Peyer's patch (tissue), 4 donors: ENCODE measurements around the gene PPP1R7.

ENCODE experiments used
- POLR2A ChIP-seq, 2 donors: fragments of 450-650 bp; IDR thresholded peaks; one replicate each; pipeline ENCODE4 v1.5.1; 2017; ENCODE audit warnings: antibody characterized with exemption in 2 of 2, mild to moderate bottlenecking in 2 of 2, moderate library complexity in 2 of 2
- TF ChIP-seq, protein P1 (sequence below), 6 experiments: fragments of 450-650 bp in 4 of 6; fragments of 200-600 bp in 2 of 6; sonication (generic) in 1 of 6; IDR thresholded peaks; one replicate each; pipeline ENCODE4 v1.5.1; 2017 to 2019; ENCODE audit warnings: antibody characterized with exemption in 6 of 6, mild to moderate bottlenecking in 3 of 6, moderate library complexity in 1 of 6

- TF ChIP-seq, protein P1, sequence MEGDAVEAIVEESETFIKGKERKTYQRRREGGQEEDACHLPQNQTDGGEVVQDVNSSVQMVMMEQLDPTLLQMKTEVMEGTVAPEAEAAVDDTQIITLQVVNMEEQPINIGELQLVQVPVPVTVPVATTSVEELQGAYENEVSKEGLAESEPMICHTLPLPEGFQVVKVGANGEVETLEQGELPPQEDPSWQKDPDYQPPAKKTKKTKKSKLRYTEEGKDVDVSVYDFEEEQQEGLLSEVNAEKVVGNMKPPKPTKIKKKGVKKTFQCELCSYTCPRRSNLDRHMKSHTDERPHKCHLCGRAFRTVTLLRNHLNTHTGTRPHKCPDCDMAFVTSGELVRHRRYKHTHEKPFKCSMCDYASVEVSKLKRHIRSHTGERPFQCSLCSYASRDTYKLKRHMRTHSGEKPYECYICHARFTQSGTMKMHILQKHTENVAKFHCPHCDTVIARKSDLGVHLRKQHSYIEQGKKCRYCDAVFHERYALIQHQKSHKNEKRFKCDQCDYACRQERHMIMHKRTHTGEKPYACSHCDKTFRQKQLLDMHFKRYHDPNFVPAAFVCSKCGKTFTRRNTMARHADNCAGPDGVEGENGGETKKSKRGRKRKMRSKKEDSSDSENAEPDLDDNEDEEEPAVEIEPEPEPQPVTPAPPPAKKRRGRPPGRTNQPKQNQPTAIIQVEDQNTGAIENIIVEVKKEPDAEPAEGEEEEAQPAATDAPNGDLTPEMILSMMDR (IDR thresholded peaks at IDR 0.05), result no peak
- TF ChIP-seq POLR2A (IDR thresholded peaks at IDR 0.05), result no peak
Measured at GRCh38 chr2:241159116-241159515, 8.8 kb downstream of the PPP1R7 start.
